K562 (cell line): Measurements from ENCODE around the gene FHDC1. TPM values are rescaled to one million over a fixed set of nuclear protein-coding genes. Genes with fewer than 3 reads are reported as not detected.

Experiments
- ATAC-seq: fragments of 200-7000 bp; cut with Tn5 transposase; 3 replicates; pipeline ENCODE4 v1.9.1; 2020; ENCODE audit warnings: moderate library complexity
- BruUV-seq: library from RNA; stranded (reverse); fragments of 400-500 nt; replicated peaks from 2 replicates; lab custom pipeline; 2021; lab: Mats Ljungman, UMichigan
- CTCF ChIA-PET: fragments of 300-600 bp; formaldehyde crosslinking; extraction: SDS; loops from one replicate; lab custom pipeline; 2021; ENCODE audit warnings: low intra/inter-chr PET ratio; lab: Yijun Ruan, JAX
- POLR2A ChIA-PET: fragments of 300-600, 350-650 bp; sonication (Branson Sonifier 250); formaldehyde crosslinking; extraction: SDS; loops from one replicate; lab custom pipeline; 2021; ENCODE audit warnings: antibody characterized with exemption, inconsistent platforms; lab: Yijun Ruan, JAX
- DNase-seq, 4 experiments: peaks; one replicate each; pipeline versions ENCODE4 v3.0.0 to v3.0.0-alpha.2; 2011 to 2018; ENCODE audit warnings: low spot score in 3 of 4, mixed read lengths in 3 of 4; ENCODE audit errors: extremely low read depth in 1 of 4
- FAIRE-seq: peaks from 2 replicates; lab custom pipeline; 2011; peaks lifted over from hg19 to GRCh38; lab: Jason Lieb, UNC
- H2AFZ ChIP-seq: 2 replicates; pipeline ENCODE4 v1.6.0; 2011; ENCODE audit warnings: low read depth, low read length, control low read depth, inconsistent platforms
- H3K27ac ChIP-seq: fragments of 200-600 bp; 3 replicates; pipeline ENCODE4 v1.8.0; 2011; ENCODE audit warnings: low read depth, mild to moderate bottlenecking, control low read depth, inconsistent platforms, low read length, moderate library complexity, mixed read lengths; ENCODE audit errors: extremely low read depth
- H3K27me3 ChIP-seq, 2 experiments: fragments of 300-600 bp in 1 of 2; 2 replicates in 1 of 2; 3 replicates in 1 of 2; pipeline versions ENCODE4 v1.6.0 to v1.8.0; 2011; ENCODE audit warnings: inconsistent platforms in 2 of 2, low read length in 2 of 2, mild to moderate bottlenecking in 1 of 2, mixed read lengths in 1 of 2, moderate library complexity in 1 of 2; ENCODE audit not compliant: control insufficient read depth in 2 of 2, insufficient read depth in 2 of 2
- H3K36me3 ChIP-seq: fragments of 300-600 bp; 3 replicates; pipeline ENCODE4 v1.8.0; 2011; ENCODE audit warnings: mild to moderate bottlenecking, low read length, inconsistent platforms; ENCODE audit not compliant: control insufficient read depth, insufficient read depth
- H3K4me1 ChIP-seq, 2 experiments: fragments of 200-600 bp in 1 of 2; replicated peaks in 1 of 2; 2 replicates in 1 of 2; 3 replicates in 1 of 2; pipeline versions ENCODE4 v1.5.1 to v1.8.0; 2011; ENCODE audit warnings: inconsistent platforms in 2 of 2, low read length in 2 of 2, mild to moderate bottlenecking in 1 of 2, mixed read lengths in 1 of 2, moderate library complexity in 1 of 2; ENCODE audit not compliant: control insufficient read depth in 2 of 2, insufficient read depth in 2 of 2
- H3K4me2 ChIP-seq: 2 replicates; pipeline ENCODE4 v1.6.1; 2011; ENCODE audit warnings: low read length, control low read depth, inconsistent platforms, mixed read lengths; ENCODE audit not compliant: insufficient read depth
- H3K4me3 ChIP-seq: fragments of 200-600 bp; sonication (generic), shearing (Covaris generic); 2 replicates; pipeline ENCODE4 v1.5.1; 2016; ENCODE audit warnings: control low read depth, inconsistent platforms
- H3K79me2 ChIP-seq: fragments of 200-600 bp; 3 replicates; pipeline ENCODE4 v1.8.0; 2011; ENCODE audit warnings: low read length, inconsistent platforms; ENCODE audit not compliant: control insufficient read depth, insufficient read depth
- H3K9ac ChIP-seq, 2 experiments: 2 replicates each; pipeline versions ENCODE4 v1.6.0 to v1.6.1; 2011; ENCODE audit warnings: low read depth in 2 of 2, low read length in 2 of 2, control low read depth in 1 of 2, inconsistent platforms in 1 of 2, mild to moderate bottlenecking in 1 of 2, mixed read lengths in 1 of 2; ENCODE audit not compliant: insufficient read depth in 1 of 2
- H3K9me1 ChIP-seq: one replicate; pipeline ENCODE4 v1.6.0; 2011; ENCODE audit warnings: inconsistent platforms, mild to moderate bottlenecking, low read length, moderate library complexity; ENCODE audit not compliant: control insufficient read depth, insufficient read depth
- H3K9me3 ChIP-seq: replicated peaks from 2 replicates; pipeline ENCODE4 v1.5.1; 2011; ENCODE audit warnings: low read depth, low read length, inconsistent platforms; ENCODE audit not compliant: control insufficient read depth, insufficient read depth
- H4K20me1 ChIP-seq: replicated peaks from 2 replicates; pipeline ENCODE4 v1.6.1; 2011; ENCODE audit warnings: low read length, inconsistent platforms, mixed read lengths; ENCODE audit not compliant: control insufficient read depth, insufficient read depth
- HMG20B ChIP-seq: fragments of 250-450 bp; sonication (Bioruptor Pico); IDR thresholded peaks from 2 replicates; pipeline ENCODE4 v1.5.0; 2021; ENCODE audit warnings: mild to moderate bottlenecking
- KDM4B ChIP-seq, 2 experiments: fragments of 450-650 bp in 1 of 2; sonication (generic) in 1 of 2; IDR thresholded peaks; 2 replicates each; pipeline ENCODE4 v1.6.1; 2016 to 2017; ENCODE audit warnings: borderline replicate concordance in 2 of 2, antibody characterized with exemption in 1 of 2, low read depth in 1 of 2, mild to moderate bottlenecking in 1 of 2
- MCM5 ChIP-seq: fragments of 450-650 bp; IDR thresholded peaks from 2 replicates; pipeline ENCODE4 v1.6.1; 2016; ENCODE audit warnings: low read depth
- NFE2 ChIP-seq: IDR thresholded peaks from 2 replicates; pipeline ENCODE4 v1.6.1; 2014; ENCODE audit warnings: antibody characterized with exemption, low read depth
- SMARCB1 ChIP-seq: IDR thresholded peaks from 2 replicates; pipeline ENCODE4 v1.6.1; 2011; ENCODE audit warnings: improper control_type of control experiment, low read depth; ENCODE audit not compliant: insufficient read length
- TOE1 ChIP-seq, 2 experiments: fragments of 450-650 bp in 1 of 2; sonication (generic) in 1 of 2; formaldehyde crosslinking in 1 of 2; IDR thresholded peaks; 2 replicates each; pipeline versions ENCODE4 v1.7.1 to v1.8.0; 2016 to 2022; ENCODE audit warnings: borderline replicate concordance in 2 of 2, mild to moderate bottlenecking in 2 of 2, antibody characterized with exemption in 1 of 2, inconsistent platforms in 1 of 2, low read depth in 1 of 2, missing genetic modification reagents in 1 of 2, moderate library complexity in 1 of 2
- ZKSCAN3 ChIP-seq: fragments of 250-450 bp; sonication (Bioruptor Pico); IDR thresholded peaks from 2 replicates; pipeline ENCODE4 v1.4.0; 2020
- ZNF444 ChIP-seq: fragments of 250-450 bp; sonication (Bioruptor Pico); IDR thresholded peaks from 2 replicates; pipeline ENCODE4 v1.4.0; 2020; ENCODE audit warnings: mild to moderate bottlenecking, moderate library complexity
- WGBS: fragments of 100-300 bp; shearing (Covaris generic); methylation state at CpG from one replicate; pipeline ENCODE4 v1.1.6; 2016; ENCODE audit warnings: low coverage, mixed read lengths; ENCODE audit not compliant: insufficient coverage; ENCODE audit errors: missing lambda C conversion rate; 5-methylcytosine and 5-hydroxymethylcytosine counted together
- in situ Hi-C: fragments of 300-500 bp; cut with MboI; formaldehyde crosslinking; loops from 4 replicates; pipeline ENCODE4 v1.15.0; 2018; ENCODE audit warnings: inconsistent platforms, mixed read lengths
- intact Hi-C: fragments of 100-400 bp; cut with micrococcal nuclease; formaldehyde crosslinking; loops from 2 replicates; pipeline ENCODE4 v1.14.2; 2022
- polyA plus RNA-seq, 8 experiments: library from polyadenylated mRNA; depleted of rRNA in 4 of 8; stranded (reverse) in 5 of 8; unstranded in 3 of 8; fragments of >200 nt; fragmentation: Nextera tagmentation in 2 of 8; fragmentation: Illumina TruSeq in 1 of 8; extraction: Ambion mirVana in 2 of 8; extraction: Trizol in 1 of 8; gene quantifications; 2 replicates each; pipeline versions ENCODE4 v1.2.1 to v1.2.3, GENCODE V29; 2011 to 2014; ENCODE audit warnings: inconsistent platforms in 1 of 8, missing spikeins in 1 of 8
- total RNA-seq, 7 experiments: library from RNA; depleted of rRNA in 6 of 7; stranded (reverse); fragments of >200 nt in 6 of 7; fragmentation: Illumina TruSeq in 2 of 7; extraction: Trizol in 2 of 7; gene quantifications; 2 replicates each; pipeline versions ENCODE4 v1.2.1 to v1.2.3, GENCODE V29; 2011 to 2021; ENCODE audit warnings: low replicate concordance in 1 of 7

Gene FHDC1
- total and polyA plus RNA-seq, 9 of the 15 experiments (the other 6 are each of a cell fraction or from before 2014, with no cell fraction given) = 0.01 to 0.43 (median 0.07) TPM

DNA sequence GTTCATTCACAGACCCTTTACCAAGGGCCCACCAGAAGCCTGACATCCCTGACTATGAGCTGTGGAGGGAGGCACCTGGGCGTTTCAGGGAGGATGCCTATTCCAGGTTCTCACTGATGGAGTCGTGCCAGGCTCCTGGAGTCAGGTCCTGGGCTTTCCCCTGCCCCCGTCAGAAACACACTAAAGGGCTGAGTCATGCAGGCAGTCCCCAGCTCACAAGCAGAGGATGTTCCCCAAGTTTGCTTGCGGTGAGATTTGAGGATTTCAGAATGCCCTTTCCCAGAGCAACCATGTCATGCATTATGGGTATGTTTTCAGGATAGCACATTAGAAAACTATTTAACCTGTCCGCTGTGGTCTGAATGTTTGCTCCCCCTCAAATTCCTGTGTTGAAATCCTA lies 45.2 kb downstream of the FHDC1 start:
- Histone ChIP-seq H3K4me1 (peaks cover 0 to under 1% of the 10 kb centered on the region in 2 experiments; a peak in 1 of 5 replicates), H3K9me3 (no peaks in the 10 kb centered on the region), H4K20me1 (no peaks in the 10 kb centered on the region; the same call in 1 of the 2 replicates), H3K79me2 (no peaks in the 10 kb centered on the region), H3K27me3 (peaks cover 33 to 68% of the 10 kb centered on the region in 2 experiments), H3K4me3 (no peak overlapping the region), H2AFZ (no peak overlapping the region), H3K9me1 (no peaks in the 10 kb centered on the region), H3K36me3 (no peaks in the 10 kb centered on the region), H3K27ac (no peak overlapping the region), H3K4me2 (no peak overlapping the region), H3K9ac (no peak overlapping the region)
- in situ Hi-C loops (no loop called here), intact Hi-C loops (no loop called here)
- ATAC-seq = no peak
- BruUV-seq = no TSS peak
- CTCF ChIA-PET = no interaction called here
- no peak for FAIRE-seq
- WGBS = 6% methylated on average over 5 of the region's 5 CpGs
- DNase-seq = no peak
- POLR2A ChIA-PET = interaction anchor here (0.8 to 1.1 kb wide), 2 partner anchors 10 to 13 kb away, joined by 3 read pairs; no protein-coding TSS in a partner anchor
- TF ChIP-seq NFE2 (peak; percentile 30; the same call in 1 of the 2 replicates), TOE1 (IDR thresholded peaks at IDR 0.05; ENCODE audit: borderline replicate concordance) (no peak), TOE1 (CRISPR knock-in tag; IDR thresholded peaks at IDR 0.05; ENCODE audit: borderline replicate concordance, low read depth) (no peak)

DNA sequence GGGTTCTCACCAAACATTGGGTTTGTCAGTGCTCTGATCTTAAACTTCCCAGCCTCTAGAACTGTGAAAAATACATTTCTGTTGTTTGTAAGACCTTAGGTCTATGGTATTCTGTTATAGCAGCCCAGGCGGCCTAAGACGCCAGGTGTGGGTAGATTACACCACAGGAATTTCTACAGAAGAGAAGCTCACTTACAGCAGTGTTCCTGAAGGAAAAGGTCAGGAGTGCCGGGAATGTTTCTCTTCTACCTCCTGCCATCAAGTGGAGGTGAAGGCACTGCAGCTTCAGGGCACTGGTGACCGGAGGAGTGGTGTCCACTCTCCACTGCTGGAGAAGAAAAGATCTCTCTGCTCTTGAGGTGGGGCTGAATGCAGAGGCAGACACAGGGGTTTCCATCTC lies 45.7 kb downstream of the FHDC1 start:
- ChIA-PET POLR2A (no interaction called here), CTCF (no interaction called here)
- no peaks in the 10 kb centered on the region for H3K9me3 ChIP-seq
- no peak overlapping the region for H2AFZ ChIP-seq
- in situ Hi-C loops = no loop called here
- H3K9ac ChIP-seq = no peak overlapping the region
- H3K27me3 ChIP-seq = peaks cover 33 to 63% of the 10 kb centered on the region in 2 experiments
- H3K79me2 ChIP-seq = no peaks in the 10 kb centered on the region
- BruUV-seq = no TSS peak
- no peaks in the 10 kb centered on the region for H3K4me1 ChIP-seq
- WGBS = 0% methylated on average over 4 of the region's 4 CpGs
- no peak overlapping the region for H3K27ac ChIP-seq
- no peaks in the 10 kb centered on the region for H3K9me1 ChIP-seq
- DNase-seq = no peak
- TF ChIP-seq KDM4B (IDR thresholded peaks at IDR 0.05; ENCODE audit: borderline replicate concordance in 2 of 2, low read depth in 1 of 2) = no peak
- no peak for TF ChIP-seq SMARCB1
- TF ChIP-seq ZNF444 (CRISPR knock-in tag) = no peak
- no peak for TF ChIP-seq HMG20B (CRISPR knock-in tag)
- no peak for TF ChIP-seq ZKSCAN3 (CRISPR knock-in tag)
- TF ChIP-seq MCM5 = no peak
- ATAC-seq = no peak
- no peaks in the 10 kb centered on the region for H3K36me3 ChIP-seq
- H3K4me3 ChIP-seq = no peak overlapping the region
- intact Hi-C loops = no loop called here
- H4K20me1 ChIP-seq = no peaks in the 10 kb centered on the region; the same call in 1 of the 2 replicates
- no peak for FAIRE-seq
- H3K4me2 ChIP-seq = no peak overlapping the region
